CD4-positive, CD25-positive, alpha-beta regulatory T cell (primary cell): ENCODE data around the gene TRIM24. TPM values are rescaled to one million over a fixed set of nuclear protein-coding genes. Genes with fewer than 3 reads are reported as not detected.
A peak's percentile ranks its signal among the peaks of the same experiment; 100 is the strongest.
"Not testable (repeated sequence)": the region's sequence is repeated elsewhere in the genome, so short reads cannot be mapped to it uniquely, and the experiment has no call there.

Experiments used
- ATAC-seq, 2 donors: fragments of 150-1000 bp; cut with Tn5 transposase; one replicate each; pipeline ENCODE4 v1.10.0; 2021; ENCODE audit warnings: low read depth in 2 of 2, moderate number of reproducible peaks in 2 of 2, moderate library complexity in 1 of 2
- DNase-seq, 3 donors: peaks; one replicate each; pipeline versions ENCODE4 v3.0.0 to v3.0.0-alpha.2; 2012 to 2022; ENCODE audit warnings: mixed read lengths in 1 of 3
- H3K27ac ChIP-seq: one replicate; pipeline ENCODE4 v1.7.0; 2013; ENCODE audit warnings: mild to moderate bottlenecking, low read length; ENCODE audit not compliant: insufficient read depth, poor library complexity, severe bottlenecking
- H3K27me3 ChIP-seq: one replicate; pipeline ENCODE4 v1.7.0; 2013; ENCODE audit warnings: low read length; ENCODE audit not compliant: control insufficient read depth, insufficient read depth
- H3K36me3 ChIP-seq: one replicate; pipeline ENCODE4 v1.7.0; 2013; ENCODE audit warnings: mild to moderate bottlenecking, low read length, moderate library complexity; ENCODE audit not compliant: control insufficient read depth, insufficient read depth
- H3K4me1 ChIP-seq: 2 replicates; pipeline ENCODE4 v1.7.0; 2013; ENCODE audit warnings: mild to moderate bottlenecking, low read length; ENCODE audit not compliant: insufficient read depth, control insufficient read depth, poor library complexity, severe bottlenecking
- H3K4me3 ChIP-seq: one replicate; pipeline ENCODE4 v1.7.0; 2013; ENCODE audit warnings: low read depth, mild to moderate bottlenecking, low read length, moderate library complexity
- H3K9me3 ChIP-seq, 2 experiments: 1 replicate in 1 of 2; 2 replicates in 1 of 2; pipeline ENCODE4 v1.7.0; 2013; ENCODE audit warnings: low read length in 2 of 2, mild to moderate bottlenecking in 1 of 2, moderate library complexity in 1 of 2; ENCODE audit not compliant: control insufficient read depth in 2 of 2
- H3K27ac Mint-ChIP-seq, 3 donors: one replicate each; pipeline ENCODE4 v1.8.0; 2020 to 2022; ENCODE audit warnings: mild to moderate bottlenecking in 3 of 3, mixed read lengths in 3 of 3, moderate library complexity in 2 of 3
- H3K27me3 Mint-ChIP-seq: one replicate; pipeline ENCODE4 v1.8.0; 2022; ENCODE audit warnings: mild to moderate bottlenecking, mixed read lengths
- H3K36me3 Mint-ChIP-seq: one replicate; pipeline ENCODE4 v1.8.0; 2020; ENCODE audit warnings: mixed read lengths
- H3K4me1 Mint-ChIP-seq, 4 donors: one replicate each; pipeline ENCODE4 v1.8.0; 2020 to 2022; ENCODE audit warnings: mixed read lengths in 4 of 4, mild to moderate bottlenecking in 1 of 4
- H3K4me3 Mint-ChIP-seq, 4 donors: one replicate each; pipeline ENCODE4 v1.8.0; 2020 to 2022; ENCODE audit warnings: mild to moderate bottlenecking in 4 of 4, mixed read lengths in 4 of 4, moderate library complexity in 3 of 4
- H3K9me3 Mint-ChIP-seq, 7 donors: one replicate each; pipeline ENCODE4 v1.8.0; 2020 to 2022; ENCODE audit warnings: mixed read lengths in 7 of 7, mild to moderate bottlenecking in 3 of 7, moderate library complexity in 2 of 7
- polyA plus RNA-seq, 4 donors: library from polyadenylated mRNA; unstranded; fragments of 300-500 nt; fragmentation: Illumina TruSeq; gene quantifications; one replicate each; pipeline ENCODE4 v1.2.3, GENCODE V29; 2021
- total RNA-seq: library from RNA; stranded (reverse); gene quantifications from one replicate; pipeline ENCODE4 v1.2.3, GENCODE V29; 2022

The TRIM24 gene
- total and polyA plus RNA-seq, 5 donors from 2014 or later, result 5.6 to 20.5 (median 7.8) TPM

GRCh38 chr7:138449580-138449979, 10.5 kb upstream of the TRIM24 start:
- H3K36me3 ChIP-seq, result no peaks in the 10 kb centered on the region
- no peak overlapping the region for H3K4me3 ChIP-seq
- H3K27ac ChIP-seq, result no peak overlapping the region
- no peaks in the 10 kb centered on the region for H3K4me1 Mint-ChIP-seq
- no peaks in the 10 kb centered on the region for H3K9me3 Mint-ChIP-seq
- H3K4me3 Mint-ChIP-seq, result no peak overlapping the region
- no peaks in the 10 kb centered on the region for H3K4me1 ChIP-seq
- DNase-seq (peak in 2 of 3 donors; percentile 9 to 22), ATAC-seq (no peak)
- peaks cover 5% of the 10 kb centered on the region for H3K27me3 Mint-ChIP-seq
- no peak overlapping the region for H3K27ac Mint-ChIP-seq
- H3K36me3 Mint-ChIP-seq, result no peaks in the 10 kb centered on the region
- H3K9me3 ChIP-seq, result no peaks in the 10 kb centered on the region
- H3K27me3 ChIP-seq, result no peaks in the 10 kb centered on the region

DNA sequence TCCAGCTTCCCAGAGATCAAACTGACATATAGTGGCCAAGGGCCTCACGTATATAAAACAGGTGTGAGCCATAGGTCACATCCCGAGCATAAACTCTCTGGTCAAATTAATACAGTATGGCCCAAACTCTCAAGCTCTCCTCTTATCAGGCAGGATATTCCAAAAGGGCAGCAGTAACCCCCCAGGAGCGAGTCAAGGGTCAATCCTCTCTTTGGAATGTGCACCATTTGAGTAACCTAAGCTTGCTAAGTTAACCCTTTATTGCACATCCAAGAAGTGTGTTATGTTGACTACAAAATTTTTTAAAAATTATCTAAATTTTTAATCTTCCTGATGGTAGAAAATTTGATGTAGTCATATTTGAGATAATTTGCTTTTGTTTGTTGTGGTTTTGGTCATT, 4.5 kb upstream of the TRIM24 start:
- H3K27ac ChIP-seq, result no peak overlapping the region
- H3K27ac Mint-ChIP-seq, result no peak overlapping the region
- H3K27me3 ChIP-seq, result no peaks in the 10 kb centered on the region
- no peaks in the 10 kb centered on the region for H3K36me3 ChIP-seq
- no peak overlapping the region for H3K4me3 ChIP-seq
- H3K4me1 ChIP-seq, result peaks cover 5% of the 10 kb centered on the region
- DNase-seq (no peak), ATAC-seq (no peak)
- H3K36me3 Mint-ChIP-seq, result no peaks in the 10 kb centered on the region
- H3K4me3 Mint-ChIP-seq, result no peak overlapping the region
- peaks cover 0 to 9% (median 5%) of the 10 kb centered on the region in 4 donors for H3K4me1 Mint-ChIP-seq
- H3K9me3 Mint-ChIP-seq, result peaks cover 0 to 2% (median 0%) of the 10 kb centered on the region in 7 donors
- no peaks in the 10 kb centered on the region for H3K9me3 ChIP-seq
- H3K27me3 Mint-ChIP-seq, result peaks cover 20% of the 10 kb centered on the region

- Mint-ChIP-seq H3K4me3 (no peak overlapping the region), H3K27me3 (peaks cover 14% of the 10 kb centered on the region), H3K27ac (peak overlapping the region in 1 of 3 donors; percentile 46), H3K4me1 (peaks cover 0 to 11% (median 5%) of the 10 kb centered on the region in 4 donors), H3K9me3 (peaks cover 0 to 3% (median 0%) of the 10 kb centered on the region in 7 donors), H3K36me3 (no peaks in the 10 kb centered on the region)
- DNase-seq (no peak), ATAC-seq (no peak)
- peaks cover 5% of the 10 kb centered on the region for H3K4me1 ChIP-seq
- H3K9me3 ChIP-seq, result no peaks in the 10 kb centered on the region
- no peak overlapping the region for H3K4me3 ChIP-seq
- no peaks in the 10 kb centered on the region for H3K36me3 ChIP-seq
- no peaks in the 10 kb centered on the region for H3K27me3 ChIP-seq
- no peak overlapping the region for H3K27ac ChIP-seq
Measured at GRCh38 chr7:138456220-138456619, 3.8 kb upstream of the TRIM24 start.

DNA sequence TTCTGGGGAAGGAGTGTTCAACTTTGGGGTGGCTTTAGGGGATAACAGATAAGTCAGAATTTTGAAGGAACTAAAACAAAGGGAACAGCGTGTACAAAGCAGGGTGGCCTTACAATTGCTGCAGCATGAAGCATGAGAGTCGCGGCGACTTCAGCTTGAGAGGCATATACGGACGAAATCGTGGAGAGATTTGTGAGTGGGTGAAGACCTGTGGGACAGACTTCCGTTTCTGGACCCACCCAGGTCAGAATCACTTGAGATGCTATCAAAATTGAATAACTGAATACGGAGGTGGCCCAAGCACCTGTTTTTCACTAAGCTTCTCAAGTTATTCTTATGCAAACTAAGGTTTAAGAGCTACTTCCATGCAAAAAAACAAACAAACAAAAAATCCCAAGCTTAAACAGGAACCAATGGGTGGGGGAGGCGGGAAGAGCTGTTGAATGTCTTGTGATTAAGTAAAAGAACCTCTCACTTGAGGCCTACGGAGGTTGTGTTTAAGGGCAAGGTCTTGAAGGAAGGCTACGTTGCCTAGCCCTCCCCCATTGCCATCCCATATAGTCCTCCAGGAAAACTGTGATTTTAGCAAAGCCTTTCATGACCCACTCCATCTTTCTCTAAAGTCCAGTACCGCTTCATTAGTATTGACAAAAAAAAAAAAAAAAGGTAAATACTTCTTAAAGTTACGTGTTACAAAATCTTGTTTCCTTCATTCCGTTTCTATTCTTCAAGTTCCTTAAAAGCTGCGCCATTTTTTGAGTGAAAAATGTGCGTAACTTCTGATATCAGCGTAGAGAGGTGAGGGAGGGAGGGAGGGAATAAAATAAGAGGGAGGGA, 1.3 kb upstream of the TRIM24 start:
- H3K9me3 Mint-ChIP-seq, result peaks cover 0 to 3% (median 0%) of the 10 kb centered on the region in 7 donors
- Histone ChIP-seq H3K9me3 (no peaks in the 10 kb centered on the region), H3K36me3 (no peaks in the 10 kb centered on the region), H3K27ac (no peak overlapping the region), H3K27me3 (no peaks in the 10 kb centered on the region), H3K4me1 (peaks cover 20% of the 10 kb centered on the region), H3K4me3 (no peak overlapping the region)
- peaks cover 14% of the 10 kb centered on the region for H3K27me3 Mint-ChIP-seq
- H3K36me3 Mint-ChIP-seq, result no peaks in the 10 kb centered on the region
- no peak overlapping the region for H3K27ac Mint-ChIP-seq
- H3K4me1 Mint-ChIP-seq, result peaks cover 0 to 29% (median 15%) of the 10 kb centered on the region in 4 donors
- DNase-seq (no peak), ATAC-seq (no peak)
- peak overlapping the region in 2 of 4 donors; percentile 51 to 64 for H3K4me3 Mint-ChIP-seq

GRCh38 chr7:138459413-138460175, 465 bp upstream of the TRIM24 start:
- DNase-seq (peak in 2 of 3 donors; percentile 98 to 99), ATAC-seq (peak; percentile 87 to 88)
- Histone ChIP-seq H3K27ac (peak overlapping the region; percentile 86), H3K4me3 (peak overlapping the region; percentile 86), H3K36me3 (no peaks in the 10 kb centered on the region), H3K27me3 (no peaks in the 10 kb centered on the region), H3K4me1 (peaks cover 20% of the 10 kb centered on the region), H3K9me3 (no peaks in the 10 kb centered on the region)
- H3K27me3 Mint-ChIP-seq, result peaks cover 14% of the 10 kb centered on the region
- H3K27ac Mint-ChIP-seq, result peak overlapping the region in 2 of 3 donors; percentile 72 to 82
- H3K36me3 Mint-ChIP-seq, result no peaks in the 10 kb centered on the region
- peaks cover 0 to 3% (median 0%) of the 10 kb centered on the region in 7 donors for H3K9me3 Mint-ChIP-seq
- H3K4me1 Mint-ChIP-seq, result peaks cover under 1 to 33% (median 16%) of the 10 kb centered on the region in 4 donors
- H3K4me3 Mint-ChIP-seq, result peak overlapping the region; percentile 48 to 99 (median 86)

DNA sequence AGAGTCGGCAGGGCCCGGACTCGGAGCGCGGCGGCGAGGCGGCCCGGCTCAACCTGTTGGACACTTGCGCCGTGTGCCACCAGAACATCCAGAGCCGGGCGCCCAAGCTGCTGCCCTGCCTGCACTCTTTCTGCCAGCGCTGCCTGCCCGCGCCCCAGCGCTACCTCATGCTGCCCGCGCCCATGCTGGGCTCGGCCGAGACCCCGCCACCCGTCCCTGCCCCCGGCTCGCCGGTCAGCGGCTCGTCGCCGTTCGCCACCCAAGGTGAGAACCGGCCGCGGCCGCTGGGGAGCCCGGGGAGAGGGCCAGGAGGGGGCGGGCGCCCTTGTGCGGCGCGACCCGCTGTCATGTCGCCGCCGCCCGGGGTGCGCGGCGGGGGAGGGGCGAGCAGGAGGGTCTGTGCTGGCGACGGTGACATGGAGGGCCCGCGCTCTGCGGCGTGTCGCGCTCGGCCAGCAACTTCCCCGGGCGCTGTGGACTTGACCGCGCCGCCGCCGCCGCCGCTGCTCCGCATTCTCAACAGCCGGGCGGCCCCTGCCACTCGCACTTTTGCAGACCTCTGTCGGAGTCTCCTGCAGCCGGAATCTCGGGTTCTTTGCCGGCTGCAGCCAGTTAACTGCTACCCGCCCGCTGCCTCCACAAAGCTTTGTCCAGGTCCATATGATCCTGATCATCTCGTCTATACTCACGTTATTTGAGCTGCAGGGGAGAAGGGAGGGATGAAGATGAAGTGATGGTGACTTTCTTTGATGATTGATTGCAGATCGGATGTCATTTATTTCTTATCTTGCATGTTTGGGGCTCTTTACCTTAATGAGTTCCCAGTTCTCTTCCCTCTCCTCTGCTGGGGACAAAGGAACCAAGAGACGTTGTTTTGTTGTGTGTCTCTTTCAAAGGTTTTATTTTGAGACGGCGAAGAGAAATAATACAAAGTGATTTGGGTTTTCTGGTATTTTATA, 869 bp downstream of the TRIM24 start:
- DNase-seq (peak; percentile 52 to 61 (median 57)), ATAC-seq (peak; percentile 2 to 5)
- H3K36me3 Mint-ChIP-seq, result no peaks in the 10 kb centered on the region
- peak overlapping the region; percentile 95 for H3K4me3 ChIP-seq
- peak overlapping the region; percentile 86 for H3K27ac ChIP-seq
- H3K36me3 ChIP-seq, result no peaks in the 10 kb centered on the region
- peak overlapping the region; percentile 85 to 94 (median 91) for H3K27ac Mint-ChIP-seq
- H3K27me3 ChIP-seq, result no peaks in the 10 kb centered on the region
- no peaks in the 10 kb centered on the region for H3K9me3 ChIP-seq
- peaks cover 8 to 44% (median 25%) of the 10 kb centered on the region in 4 donors for H3K4me1 Mint-ChIP-seq
- peaks cover 0 to 3% (median 0%) of the 10 kb centered on the region in 7 donors for H3K9me3 Mint-ChIP-seq
- peak overlapping the region; percentile 92 to 100 (median 96) for H3K4me3 Mint-ChIP-seq
- H3K4me1 ChIP-seq, result peaks cover 25% of the 10 kb centered on the region
- H3K27me3 Mint-ChIP-seq, result peaks cover 14% of the 10 kb centered on the region

GRCh38 chr7:138463291-138463618, 3.2 kb downstream of the TRIM24 start:
- H3K36me3 ChIP-seq, H3K27me3 Mint-ChIP-seq, H3K9me3 ChIP-seq, H3K27me3 ChIP-seq, DNase-seq, ATAC-seq, H3K9me3 Mint-ChIP-seq, H3K27ac ChIP-seq, H3K4me3 ChIP-seq, H3K36me3 Mint-ChIP-seq: not testable (repeated sequence)
- H3K4me3 Mint-ChIP-seq, result peak overlapping the region; percentile 41 to 78 (median 60)
- H3K4me1 Mint-ChIP-seq, result peaks cover 13 to 61% (median 32%) of the 10 kb centered on the region in 4 donors
- peaks cover 25% of the 10 kb centered on the region for H3K4me1 ChIP-seq
- H3K27ac Mint-ChIP-seq, result peak overlapping the region in 1 of 3 donors; percentile 49
